GM23338 (cell line): ENCODE measurements around the gene ATF7IP2. TPM values are rescaled to one million over a fixed set of nuclear protein-coding genes. Genes with fewer than 3 reads are reported as not detected.
"Not testable (repeated sequence)": the region's sequence is repeated elsewhere in the genome, so short reads cannot be mapped to it uniquely, and the experiment has no call there.

Experiments used
- ATAC-seq: fragments of 200-7000 bp; cut with Tn5 transposase; 3 replicates; pipeline ENCODE4 v1.9.1; 2020
- DNase-seq: peaks from one replicate; pipeline ENCODE4 v3.0.0-alpha.2; 2015; ENCODE audit warnings: low spot score
- H2AFZ ChIP-seq: fragments of 200-600 bp; sonication (generic); 2 replicates; pipeline ENCODE4 v1.8.0; 2016; ENCODE audit warnings: antibody characterized with exemption, mild to moderate bottlenecking, moderate library complexity
- H3F3A ChIP-seq: fragments of 200-600 bp; sonication (generic); replicated peaks from 2 replicates; pipeline ENCODE4 v1.8.0; 2017; ENCODE audit warnings: antibody characterized with exemption, mixed run types, low read depth
- H3K27ac ChIP-seq: fragments of 200-600 bp; sonication (generic); 2 replicates; pipeline ENCODE4 v1.6.1; 2016; ENCODE audit warnings: low read depth
- H3K27me3 ChIP-seq: fragments of 200-600 bp; sonication (generic); 2 replicates; pipeline ENCODE4 v1.8.0; 2016; ENCODE audit warnings: mild to moderate bottlenecking, mixed run types, moderate library complexity; ENCODE audit not compliant: insufficient read depth
- H3K36me3 ChIP-seq: fragments of 200-600 bp; sonication (generic); 2 replicates; pipeline ENCODE4 v1.8.0; 2016; ENCODE audit warnings: mild to moderate bottlenecking; ENCODE audit not compliant: insufficient read depth
- H3K4me1 ChIP-seq: fragments of 200-600 bp; sonication (generic); 2 replicates; pipeline ENCODE4 v1.8.0; 2016; ENCODE audit warnings: mild to moderate bottlenecking, moderate library complexity; ENCODE audit not compliant: insufficient read depth
- H3K4me2 ChIP-seq: fragments of 200-600 bp; sonication (generic); 2 replicates; pipeline ENCODE4 v1.7.1; 2017; ENCODE audit warnings: mixed run types
- H3K4me3 ChIP-seq: fragments of 200-600 bp; sonication (generic); 2 replicates; pipeline ENCODE4 v1.6.1; 2016; ENCODE audit warnings: mixed run types
- H3K79me2 ChIP-seq: fragments of 200-600 bp; sonication (generic); replicated peaks from 2 replicates; pipeline ENCODE4 v1.8.0; 2017; ENCODE audit warnings: mild to moderate bottlenecking; ENCODE audit not compliant: insufficient read depth
- H3K9me2 ChIP-seq: fragments of 200-600 bp; sonication (generic); 2 replicates; pipeline ENCODE4 v1.8.0; 2017; ENCODE audit not compliant: insufficient read depth
- H4K20me1 ChIP-seq: fragments of 200-600 bp; sonication (generic); replicated peaks from 2 replicates; pipeline ENCODE4 v1.8.0; 2017; ENCODE audit warnings: mild to moderate bottlenecking; ENCODE audit not compliant: insufficient read depth
- H3K27ac Mint-ChIP-seq: 2 replicates; pipeline ENCODE4 v1.8.0; 2020; ENCODE audit warnings: inconsistent platforms, mild to moderate bottlenecking, moderate library complexity, mixed read lengths
- H3K27me3 Mint-ChIP-seq: 3 replicates; pipeline ENCODE4 v1.8.0; 2022; ENCODE audit warnings: low read depth, mild to moderate bottlenecking, moderate library complexity, mixed read lengths, inconsistent platforms; ENCODE audit not compliant: insufficient read depth, poor library complexity
- H3K36me3 Mint-ChIP-seq: 3 replicates; pipeline ENCODE4 v1.8.0; 2021; ENCODE audit warnings: low read depth, mild to moderate bottlenecking, inconsistent platforms, moderate library complexity, mixed read lengths
- H3K4me1 Mint-ChIP-seq: 3 replicates; pipeline ENCODE4 v1.8.0; 2020; ENCODE audit warnings: mild to moderate bottlenecking, inconsistent platforms, mixed read lengths
- H3K4me3 Mint-ChIP-seq: 3 replicates; pipeline ENCODE4 v1.8.0; 2021; ENCODE audit warnings: moderate library complexity, mild to moderate bottlenecking, inconsistent platforms, mixed read lengths
- H3K9me3 Mint-ChIP-seq: 3 replicates; pipeline ENCODE4 v1.8.0; 2020; ENCODE audit warnings: moderate library complexity, mild to moderate bottlenecking, inconsistent platforms, mixed read lengths
- CREB1 ChIP-seq: fragments of 250-450 bp; sonication (Bioruptor Pico); IDR thresholded peaks from 2 replicates; pipeline ENCODE4 v1.5.0; 2020; ENCODE audit warnings: low read depth, mild to moderate bottlenecking, moderate library complexity
- EZH2phosphoT487 ChIP-seq: fragments of 200-600 bp; sonication (generic); IDR thresholded peaks from one replicate; pipeline ENCODE4 v1.8.1; 2018; ENCODE audit warnings: antibody characterized with exemption; ENCODE audit not compliant: unreplicated experiment
- POLR2AphosphoS5 ChIP-seq: IDR thresholded peaks from 2 replicates; pipeline ENCODE4 v1.6.1; 2016; ENCODE audit warnings: antibody characterized with exemption, low read depth
- STAT1 ChIP-seq: IDR thresholded peaks from one replicate; pipeline ENCODE4 v1.6.1; 2016; ENCODE audit warnings: antibody characterized with exemption; ENCODE audit not compliant: unreplicated experiment
- ZNF114 ChIP-seq: fragments of 250-450 bp; sonication (Bioruptor Pico); IDR thresholded peaks from 2 replicates; pipeline ENCODE4 v1.5.0; 2020; ENCODE audit warnings: mild to moderate bottlenecking, moderate library complexity
- ZNF331 ChIP-seq: fragments of 250-450 bp; sonication (Bioruptor Pico); IDR thresholded peaks from 2 replicates; pipeline ENCODE4 v1.5.0; 2020; ENCODE audit warnings: low read depth, mild to moderate bottlenecking, moderate library complexity
- polyA plus RNA-seq: library from polyadenylated mRNA; unstranded; fragments of >200 nt; fragmentation: Nextera tagmentation; extraction: Ambion mirVana; gene quantifications from 2 replicates; pipeline ENCODE4 v1.2.1, GENCODE V29; 2016
- total RNA-seq: library from RNA; depleted of rRNA; stranded (reverse); fragments of >200 nt; shearing (Covaris generic); gene quantifications from 2 replicates; pipeline ENCODE4 v1.2.3, GENCODE V29; 2014
- TF ChIP-seq, protein P1 (sequence below): fragments of 250-450 bp; sonication (Bioruptor Pico); IDR thresholded peaks from 2 replicates; pipeline ENCODE4 v1.5.0; 2020; ENCODE audit warnings: mild to moderate bottlenecking, moderate library complexity
- TF ChIP-seq, protein P2 (sequence below): IDR thresholded peaks from one replicate; pipeline ENCODE4 v1.6.1; 2018; ENCODE audit warnings: antibody characterized with exemption; ENCODE audit not compliant: unreplicated experiment

ATF7IP2 gene
- total and polyA plus RNA-seq, 2 experiments from 2014 or later: 27.9 to 55.7 TPM

DNA sequence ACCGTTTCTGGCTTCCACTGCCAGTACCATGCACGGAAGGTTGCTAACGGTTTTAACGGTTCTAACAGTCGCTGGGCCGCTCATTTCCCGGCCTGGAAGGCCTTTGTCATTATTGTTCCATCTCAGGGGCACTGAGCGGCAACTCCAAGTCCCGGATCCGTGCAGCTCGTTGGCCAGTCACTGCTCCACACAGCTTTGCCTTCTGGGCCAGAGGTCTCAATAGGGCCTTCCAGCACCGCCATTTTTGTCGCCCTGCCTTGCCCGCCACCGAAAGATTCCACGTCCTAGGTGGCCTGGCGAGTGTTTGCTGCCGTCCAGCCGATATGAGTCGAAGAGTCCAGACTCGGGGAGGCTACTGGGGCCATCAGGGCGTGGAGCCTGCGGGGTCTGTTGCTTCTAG lies 30.3 kb upstream of the ATF7IP2 start (continued):
- TF ChIP-seq, protein P1, sequence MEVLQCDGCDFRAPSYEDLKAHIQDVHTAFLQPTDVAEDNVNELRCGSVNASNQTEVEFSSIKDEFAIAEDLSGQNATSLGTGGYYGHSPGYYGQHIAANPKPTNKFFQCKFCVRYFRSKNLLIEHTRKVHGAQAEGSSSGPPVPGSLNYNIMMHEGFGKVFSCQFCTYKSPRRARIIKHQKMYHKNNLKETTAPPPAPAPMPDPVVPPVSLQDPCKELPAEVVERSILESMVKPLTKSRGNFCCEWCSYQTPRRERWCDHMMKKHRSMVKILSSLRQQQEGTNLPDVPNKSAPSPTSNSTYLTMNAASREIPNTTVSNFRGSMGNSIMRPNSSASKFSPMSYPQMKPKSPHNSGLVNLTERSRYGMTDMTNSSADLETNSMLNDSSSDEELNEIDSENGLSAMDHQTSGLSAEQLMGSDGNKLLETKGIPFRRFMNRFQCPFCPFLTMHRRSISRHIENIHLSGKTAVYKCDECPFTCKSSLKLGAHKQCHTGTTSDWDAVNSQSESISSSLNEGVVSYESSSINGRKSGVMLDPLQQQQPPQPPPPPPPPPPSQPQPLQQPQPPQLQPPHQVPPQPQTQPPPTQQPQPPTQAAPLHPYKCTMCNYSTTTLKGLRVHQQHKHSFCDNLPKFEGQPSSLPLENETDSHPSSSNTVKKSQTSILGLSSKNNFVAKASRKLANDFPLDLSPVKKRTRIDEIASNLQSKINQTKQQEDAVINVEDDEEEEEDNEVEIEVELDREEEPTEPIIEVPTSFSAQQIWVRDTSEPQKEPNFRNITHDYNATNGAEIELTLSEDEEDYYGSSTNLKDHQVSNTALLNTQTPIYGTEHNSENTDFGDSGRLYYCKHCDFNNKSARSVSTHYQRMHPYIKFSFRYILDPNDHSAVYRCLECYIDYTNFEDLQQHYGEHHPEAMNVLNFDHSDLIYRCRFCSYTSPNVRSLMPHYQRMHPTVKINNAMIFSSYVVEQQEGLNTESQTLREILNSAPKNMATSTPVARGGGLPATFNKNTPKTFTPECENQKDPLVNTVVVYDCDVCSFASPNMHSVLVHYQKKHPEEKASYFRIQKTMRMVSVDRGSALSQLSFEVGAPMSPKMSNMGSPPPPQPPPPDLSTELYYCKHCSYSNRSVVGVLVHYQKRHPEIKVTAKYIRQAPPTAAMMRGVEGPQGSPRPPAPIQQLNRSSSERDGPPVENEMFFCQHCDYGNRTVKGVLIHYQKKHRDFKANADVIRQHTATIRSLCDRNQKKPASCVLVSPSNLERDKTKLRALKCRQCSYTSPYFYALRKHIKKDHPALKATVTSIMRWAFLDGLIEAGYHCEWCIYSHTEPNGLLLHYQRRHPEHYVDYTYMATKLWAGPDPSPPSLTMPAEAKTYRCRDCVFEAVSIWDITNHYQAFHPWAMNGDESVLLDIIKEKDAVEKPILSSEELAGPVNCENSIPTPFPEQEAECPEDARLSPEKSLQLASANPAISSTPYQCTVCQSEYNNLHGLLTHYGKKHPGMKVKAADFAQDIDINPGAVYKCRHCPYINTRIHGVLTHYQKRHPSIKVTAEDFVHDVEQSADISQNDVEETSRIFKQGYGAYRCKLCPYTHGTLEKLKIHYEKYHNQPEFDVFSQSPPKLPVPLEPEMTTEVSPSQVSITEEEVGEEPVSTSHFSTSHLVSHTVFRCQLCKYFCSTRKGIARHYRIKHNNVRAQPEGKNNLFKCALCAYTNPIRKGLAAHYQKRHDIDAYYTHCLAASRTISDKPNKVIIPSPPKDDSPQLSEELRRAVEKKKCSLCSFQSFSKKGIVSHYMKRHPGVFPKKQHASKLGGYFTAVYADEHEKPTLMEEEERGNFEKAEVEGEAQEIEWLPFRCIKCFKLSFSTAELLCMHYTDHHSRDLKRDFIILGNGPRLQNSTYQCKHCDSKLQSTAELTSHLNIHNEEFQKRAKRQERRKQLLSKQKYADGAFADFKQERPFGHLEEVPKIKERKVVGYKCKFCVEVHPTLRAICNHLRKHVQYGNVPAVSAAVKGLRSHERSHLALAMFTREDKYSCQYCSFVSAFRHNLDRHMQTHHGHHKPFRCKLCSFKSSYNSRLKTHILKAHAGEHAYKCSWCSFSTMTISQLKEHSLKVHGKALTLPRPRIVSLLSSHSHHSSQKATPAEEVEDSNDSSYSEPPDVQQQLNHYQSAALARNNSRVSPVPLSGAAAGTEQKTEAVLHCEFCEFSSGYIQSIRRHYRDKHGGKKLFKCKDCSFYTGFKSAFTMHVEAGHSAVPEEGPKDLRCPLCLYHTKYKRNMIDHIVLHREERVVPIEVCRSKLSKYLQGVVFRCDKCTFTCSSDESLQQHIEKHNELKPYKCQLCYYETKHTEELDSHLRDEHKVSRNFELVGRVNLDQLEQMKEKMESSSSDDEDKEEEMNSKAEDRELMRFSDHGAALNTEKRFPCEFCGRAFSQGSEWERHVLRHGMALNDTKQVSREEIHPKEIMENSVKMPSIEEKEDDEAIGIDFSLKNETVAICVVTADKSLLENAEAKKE (CRISPR knock-in tag): no peak
- no peak for TF ChIP-seq STAT1

DNA sequence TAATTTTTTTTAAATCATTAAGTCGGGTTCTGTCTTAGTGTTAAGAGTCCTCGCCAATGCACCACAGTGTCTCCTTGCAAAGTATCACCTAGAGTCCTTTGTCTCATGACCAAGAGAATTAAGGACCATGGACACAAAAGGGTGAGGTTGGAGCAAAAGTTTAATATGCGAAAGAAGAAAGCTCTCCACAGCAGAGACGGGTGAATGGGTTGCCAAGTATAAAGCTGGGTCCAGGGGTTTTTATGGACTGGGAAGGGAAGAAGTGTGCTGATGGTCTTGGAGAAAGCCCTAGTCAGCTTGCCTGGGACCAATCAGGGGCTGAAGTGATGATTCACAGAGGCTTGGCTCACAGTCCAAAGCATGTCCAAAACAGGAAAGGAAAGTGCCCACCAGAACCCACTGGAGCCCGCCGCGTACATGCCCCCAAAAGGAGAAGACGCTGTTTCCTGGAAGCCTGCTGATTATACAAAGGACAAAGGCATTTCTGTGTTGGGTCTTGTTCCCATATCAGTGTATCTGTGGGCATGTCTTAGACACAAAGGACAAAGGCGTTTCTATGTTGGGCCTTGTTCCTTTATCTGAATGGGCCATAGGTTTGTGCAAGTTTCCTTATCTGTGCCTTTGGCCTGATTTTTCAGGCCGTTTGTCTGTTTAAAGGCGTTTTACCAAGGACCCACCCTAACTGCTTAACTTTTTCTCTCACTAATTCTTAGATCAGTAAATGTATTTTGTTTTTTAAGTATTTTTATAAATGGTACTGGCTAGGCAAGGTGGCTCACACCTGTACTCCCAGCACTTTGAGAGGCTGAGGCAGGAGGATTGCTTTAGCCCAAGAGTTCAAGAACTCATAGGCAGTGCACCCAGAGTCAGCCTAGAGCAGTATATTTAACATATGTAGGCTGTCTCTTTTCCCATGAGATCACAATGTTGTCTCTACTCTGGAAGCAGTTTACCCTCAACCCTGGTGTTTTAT lies 28.7 kb upstream of the ATF7IP2 start:
- Mint-ChIP-seq H3K9me3 (peaks cover 38% of the 10 kb centered on the region), H3K36me3 (no peaks in the 10 kb centered on the region), H3K27me3 (peaks cover 3% of the 10 kb centered on the region), H3K4me3 (no peak overlapping the region), H3K27ac (no peak overlapping the region), H3K4me1 (no peaks in the 10 kb centered on the region)
- no peak overlapping the region for H2AFZ ChIP-seq
- H4K20me1 ChIP-seq: no peaks in the 10 kb centered on the region
- no peak overlapping the region for H3K4me3 ChIP-seq
- H3K9me2 ChIP-seq: no peaks in the 10 kb centered on the region
- no peaks in the 10 kb centered on the region for H3F3A ChIP-seq
- TF ChIP-seq ZNF331 (CRISPR knock-in tag): no peak
- TF ChIP-seq, protein P2, sequence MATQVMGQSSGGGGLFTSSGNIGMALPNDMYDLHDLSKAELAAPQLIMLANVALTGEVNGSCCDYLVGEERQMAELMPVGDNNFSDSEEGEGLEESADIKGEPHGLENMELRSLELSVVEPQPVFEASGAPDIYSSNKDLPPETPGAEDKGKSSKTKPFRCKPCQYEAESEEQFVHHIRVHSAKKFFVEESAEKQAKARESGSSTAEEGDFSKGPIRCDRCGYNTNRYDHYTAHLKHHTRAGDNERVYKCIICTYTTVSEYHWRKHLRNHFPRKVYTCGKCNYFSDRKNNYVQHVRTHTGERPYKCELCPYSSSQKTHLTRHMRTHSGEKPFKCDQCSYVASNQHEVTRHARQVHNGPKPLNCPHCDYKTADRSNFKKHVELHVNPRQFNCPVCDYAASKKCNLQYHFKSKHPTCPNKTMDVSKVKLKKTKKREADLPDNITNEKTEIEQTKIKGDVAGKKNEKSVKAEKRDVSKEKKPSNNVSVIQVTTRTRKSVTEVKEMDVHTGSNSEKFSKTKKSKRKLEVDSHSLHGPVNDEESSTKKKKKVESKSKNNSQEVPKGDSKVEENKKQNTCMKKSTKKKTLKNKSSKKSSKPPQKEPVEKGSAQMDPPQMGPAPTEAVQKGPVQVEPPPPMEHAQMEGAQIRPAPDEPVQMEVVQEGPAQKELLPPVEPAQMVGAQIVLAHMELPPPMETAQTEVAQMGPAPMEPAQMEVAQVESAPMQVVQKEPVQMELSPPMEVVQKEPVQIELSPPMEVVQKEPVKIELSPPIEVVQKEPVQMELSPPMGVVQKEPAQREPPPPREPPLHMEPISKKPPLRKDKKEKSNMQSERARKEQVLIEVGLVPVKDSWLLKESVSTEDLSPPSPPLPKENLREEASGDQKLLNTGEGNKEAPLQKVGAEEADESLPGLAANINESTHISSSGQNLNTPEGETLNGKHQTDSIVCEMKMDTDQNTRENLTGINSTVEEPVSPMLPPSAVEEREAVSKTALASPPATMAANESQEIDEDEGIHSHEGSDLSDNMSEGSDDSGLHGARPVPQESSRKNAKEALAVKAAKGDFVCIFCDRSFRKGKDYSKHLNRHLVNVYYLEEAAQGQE: no peak
- TF ChIP-seq EZH2phosphoT487: no peak
- no peak for TF ChIP-seq CREB1 (CRISPR knock-in tag)
- TF ChIP-seq STAT1: no peak
- TF ChIP-seq POLR2AphosphoS5: no peak
- TF ChIP-seq ZNF114 (CRISPR knock-in tag): no peak
- H3K4me2 ChIP-seq: no peak overlapping the region
- DNase-seq (no peak), ATAC-seq (no peak)
- H3K4me1 ChIP-seq: no peaks in the 10 kb centered on the region
- H3K27ac ChIP-seq: no peak overlapping the region
- no peaks in the 10 kb centered on the region for H3K36me3 ChIP-seq
- H3K27me3 ChIP-seq: no peaks in the 10 kb centered on the region
- H3K79me2 ChIP-seq: no peaks in the 10 kb centered on the region

DNA sequence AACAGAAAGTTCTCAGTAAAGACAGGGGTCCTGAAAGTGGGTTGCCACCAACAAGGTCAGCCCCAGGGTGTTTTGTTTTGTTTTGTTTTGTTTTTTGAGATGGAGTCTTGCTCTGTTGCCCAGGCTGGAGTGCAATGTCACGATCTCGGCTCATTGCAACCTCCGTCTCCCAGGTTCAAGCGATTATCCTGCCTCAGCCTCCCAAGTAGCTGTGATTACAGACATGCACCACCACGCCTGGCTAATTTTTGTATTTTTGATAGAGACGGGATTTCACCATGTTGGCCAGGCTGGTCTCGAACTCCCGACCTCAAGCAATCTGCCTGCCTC lies 24.1 kb upstream of the ATF7IP2 start:
- H3K9me2 ChIP-seq, H3K79me2 ChIP-seq, H3K4me3 Mint-ChIP-seq, H3K4me1 Mint-ChIP-seq, H4K20me1 ChIP-seq, ATAC-seq, H2AFZ ChIP-seq, H3K27me3 Mint-ChIP-seq, DNase-seq, H3F3A ChIP-seq, H3K27ac Mint-ChIP-seq, H3K27me3 ChIP-seq, H3K27ac ChIP-seq, H3K36me3 ChIP-seq, H3K4me2 ChIP-seq, H3K4me1 ChIP-seq, H3K36me3 Mint-ChIP-seq, H3K4me3 ChIP-seq: not testable (repeated sequence)
- peaks cover 13% of the 10 kb centered on the region for H3K9me3 Mint-ChIP-seq
